Transverse colon (tissue), 3 donors: ENCODE data around the gene RPS6KA2.

ENCODE experiments used
- POLR2A ChIP-seq: fragments of 450-650 bp; IDR thresholded peaks from one replicate; pipeline ENCODE4 v1.6.1; 2016; ENCODE audit warnings: antibody characterized with exemption, mild to moderate bottlenecking, moderate library complexity
- POLR2AphosphoS5 ChIP-seq, 3 donors: sonication (generic); formaldehyde crosslinking; IDR thresholded peaks; one replicate each; pipeline ENCODE4 v1.6.1; 2016; ENCODE audit warnings: antibody characterized with exemption in 3 of 3

DNA sequence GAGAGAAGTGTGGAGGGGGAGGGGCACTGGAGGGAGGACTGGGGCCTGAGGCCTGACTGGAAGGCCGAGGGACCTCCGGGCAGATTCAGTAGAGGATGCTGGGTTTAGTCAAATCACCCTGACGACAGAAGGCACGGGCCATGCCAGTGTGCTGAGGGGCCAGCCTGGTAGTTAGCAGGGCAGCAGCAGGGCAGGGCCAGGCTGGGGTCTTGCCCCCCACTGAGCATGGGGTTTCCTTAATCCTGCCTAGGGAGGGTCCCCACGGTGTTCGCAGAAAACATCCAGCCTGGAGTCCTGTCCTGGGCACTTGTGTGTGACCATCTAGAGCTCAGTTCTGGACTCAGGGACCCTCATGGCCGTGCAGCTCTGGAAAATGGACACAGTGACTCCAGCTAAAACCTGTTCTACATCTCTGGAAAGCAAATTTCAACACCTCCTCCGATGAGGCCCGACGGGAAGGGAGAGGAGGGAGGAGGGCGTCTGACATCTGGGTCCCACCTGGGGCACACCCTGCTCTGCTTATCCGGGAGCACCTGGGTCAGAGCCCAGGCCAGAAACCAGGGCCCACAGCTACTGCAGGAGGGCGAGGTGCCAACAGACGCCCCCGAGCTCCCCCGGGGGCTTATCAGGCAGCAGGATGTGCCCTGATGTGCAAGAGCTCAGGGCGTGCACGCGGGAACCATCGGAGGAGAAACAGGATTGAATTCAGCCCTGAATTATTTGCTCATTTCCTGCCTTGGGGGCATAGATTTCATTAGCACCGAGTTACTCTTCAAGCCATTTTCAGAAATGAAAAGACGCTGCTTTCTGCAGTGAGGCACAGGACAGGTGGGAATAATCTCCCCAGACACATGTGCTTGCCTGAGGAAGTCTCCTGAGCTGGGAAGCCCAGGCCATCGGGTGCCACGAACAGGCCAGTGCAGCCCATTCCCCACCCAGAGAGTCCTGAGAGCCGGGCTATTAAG lies 166.3 kb downstream of the RPS6KA2 start:
- TF ChIP-seq POLR2AphosphoS5 (IDR thresholded peaks at IDR 0.05): no peak
- TF ChIP-seq POLR2A: no peak
